NCI-H128 (cell line): Measurements from ENCODE around the gene OR6C76.
"Not testable (repeated sequence)": the region's sequence is repeated elsewhere in the genome, so short reads cannot be mapped to it uniquely, and the experiment has no call there.

Source experiments
- DNase-seq: peaks from one replicate; lab custom pipeline; 2025; ENCODE audit not compliant: unreplicated experiment; lab: John Stamatoyannopoulos, UW

OR6C76 gene

DNA sequence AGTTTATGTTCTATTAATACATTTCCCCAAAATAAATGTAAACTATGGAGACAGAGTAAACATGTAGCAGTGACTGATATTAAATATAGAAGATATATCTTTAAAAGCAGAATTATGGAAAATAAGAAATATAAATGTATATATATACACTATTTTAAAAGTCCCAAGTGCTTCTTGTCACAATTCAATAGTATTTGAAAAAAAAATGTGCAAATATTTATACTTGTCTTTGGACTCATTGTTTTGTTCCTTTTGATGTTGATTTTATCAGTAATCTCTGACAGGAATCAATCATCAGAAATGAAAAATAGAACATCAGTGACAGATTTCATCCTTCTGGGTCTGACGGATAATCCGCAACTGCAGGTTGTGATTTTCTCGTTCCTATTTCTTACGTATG, at the start of gene OR6C76:
Gene OR6C76 (plus strand): TSS at position 301 of the 400 bp plus-strand sequence. CDS start 0 bp downstream, at position 301.
- DNase-seq = no peak

DNA sequence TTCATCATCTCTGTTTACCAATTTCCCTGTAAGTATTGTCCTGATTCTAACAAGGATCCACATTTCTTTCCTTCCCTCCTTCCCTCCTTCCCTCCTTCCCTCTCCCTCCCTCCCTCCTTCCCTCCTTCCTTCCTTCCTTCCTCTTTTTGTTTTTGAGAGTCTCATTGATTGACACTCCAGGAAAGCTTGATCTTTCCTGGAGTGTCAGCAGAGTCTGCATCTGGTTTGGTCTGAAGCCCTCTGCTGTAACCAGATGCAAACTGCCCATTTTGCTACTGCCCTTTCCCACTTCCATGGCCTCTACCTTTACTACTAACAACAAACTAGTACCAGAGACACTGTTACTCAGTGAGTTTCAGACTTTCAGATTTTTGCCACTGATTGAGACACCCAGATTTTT, 40.2 kb upstream of the OR6C76 start:
- DNase-seq = no peak

DNA sequence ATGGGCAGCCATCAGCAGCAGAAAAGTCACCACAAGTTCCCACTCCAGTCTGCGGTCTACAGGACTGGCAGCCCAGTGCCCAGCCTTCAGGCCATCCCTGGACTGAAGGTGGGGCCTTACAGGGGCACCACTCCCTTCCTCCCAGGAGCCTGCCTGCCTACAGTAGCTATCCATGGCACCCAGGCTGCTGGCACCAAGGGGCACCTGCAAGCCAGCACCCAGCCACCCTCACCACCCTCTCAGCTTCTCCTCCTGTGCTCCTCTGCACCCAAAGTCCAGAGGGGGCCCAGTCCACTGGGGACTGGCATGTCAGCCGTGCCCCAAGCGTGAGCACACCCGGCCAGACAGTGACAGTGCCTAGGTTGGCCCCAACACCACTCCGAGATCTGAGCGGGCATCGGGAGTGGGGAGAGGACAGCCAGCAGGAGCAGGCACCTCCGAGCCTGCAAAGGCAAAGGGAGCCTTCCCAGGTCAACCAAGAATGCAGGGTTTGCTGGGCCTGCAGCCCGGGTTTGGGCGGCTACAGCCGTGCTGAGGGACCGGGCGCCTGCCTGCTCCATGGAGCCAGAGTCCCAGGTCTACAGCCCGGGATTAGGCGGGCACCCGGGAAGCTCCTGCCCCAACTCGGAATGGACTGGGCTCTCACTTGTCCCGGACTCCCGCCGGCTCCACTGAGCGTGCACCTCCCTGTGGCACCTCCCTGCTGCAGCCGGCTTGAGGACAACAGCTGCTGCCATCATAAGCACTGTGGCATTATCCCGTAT, 33.8 kb upstream of the OR6C76 start:
- no peak for DNase-seq

DNA sequence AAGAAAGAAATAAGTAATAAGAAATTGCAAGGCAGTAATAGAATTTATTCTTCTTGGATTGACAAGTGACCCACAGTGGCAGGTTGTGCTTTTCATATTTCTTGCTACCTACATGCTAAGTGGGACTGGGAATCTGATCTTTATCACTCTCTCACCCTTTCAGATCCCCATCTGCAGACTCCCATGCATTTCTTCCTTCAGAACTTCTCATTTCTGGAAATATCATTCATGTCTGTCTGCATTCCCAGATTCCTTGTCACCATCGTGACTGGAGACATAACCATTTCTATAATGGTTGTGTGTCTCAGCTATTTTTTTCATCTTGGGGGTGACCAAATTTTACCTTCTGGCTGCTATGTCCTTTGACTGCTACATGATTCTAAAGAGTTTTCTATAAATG, 29.7 kb upstream of the OR6C76 start:
- DNase-seq = no peak

DNA sequence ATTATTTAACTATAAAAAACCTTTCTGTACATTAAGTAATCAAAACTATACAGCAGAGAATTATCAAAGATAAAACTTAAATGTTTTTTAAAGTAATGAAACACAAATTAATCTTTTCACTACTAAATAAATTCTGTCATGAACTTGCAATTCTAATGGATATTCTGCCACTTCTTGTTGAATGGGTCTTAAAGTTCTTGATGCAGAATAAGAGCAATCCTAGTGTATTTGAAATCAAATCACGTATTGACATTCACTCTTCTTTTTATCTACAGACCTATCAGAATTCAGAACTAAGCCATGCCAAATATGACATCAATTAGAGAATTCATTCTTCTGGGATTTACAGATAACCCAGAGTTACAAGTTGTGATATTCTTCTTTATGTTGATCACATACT, 25.8 kb upstream of the OR6C76 start, which contains the start of gene OR6C65:
Gene OR6C65 (plus strand): TSS at position 301 of the 400 bp plus-strand sequence. CDS start 0 bp downstream, at position 301.
- no peak for DNase-seq

DNA sequence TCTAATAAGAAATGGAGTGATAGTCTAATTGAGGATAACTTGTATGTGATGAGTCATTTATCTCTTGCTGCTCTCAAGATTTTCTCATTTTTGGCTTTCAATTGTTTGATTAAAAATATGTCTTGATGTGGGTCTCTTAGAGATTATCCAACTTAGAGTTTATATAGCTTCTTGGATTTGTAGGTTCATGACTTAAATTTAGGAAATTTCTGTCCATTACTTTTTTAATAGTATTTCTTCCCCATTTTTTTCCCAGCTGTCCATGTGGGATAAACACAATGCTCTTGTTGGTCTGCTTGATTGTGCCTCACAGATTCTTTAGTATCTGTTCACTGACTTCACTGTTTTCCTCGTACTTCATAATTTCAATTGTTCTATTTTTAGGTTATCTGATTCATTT, 18.2 kb upstream of the OR6C76 start:
- no peak for DNase-seq

DNA sequence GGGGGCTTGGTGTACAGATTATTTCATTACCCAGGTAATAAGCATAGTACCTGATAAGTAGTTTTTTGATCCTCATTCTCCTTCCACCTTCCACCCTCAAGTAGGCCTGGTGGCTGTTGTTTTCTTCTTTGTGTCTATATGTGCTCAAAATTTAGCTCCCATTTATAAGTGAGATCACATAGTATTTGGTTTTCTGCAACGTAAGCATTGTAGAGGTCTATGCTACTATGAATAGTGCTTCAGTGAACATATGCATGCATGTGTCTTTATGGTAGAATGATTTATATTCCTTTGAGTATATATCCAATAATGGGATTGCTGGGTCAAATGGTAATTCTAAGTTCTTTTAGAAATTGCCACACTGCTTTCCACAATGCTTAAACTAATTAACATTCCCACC, 16.9 kb upstream of the OR6C76 start:
- DNase-seq = not testable (repeated sequence)

DNA sequence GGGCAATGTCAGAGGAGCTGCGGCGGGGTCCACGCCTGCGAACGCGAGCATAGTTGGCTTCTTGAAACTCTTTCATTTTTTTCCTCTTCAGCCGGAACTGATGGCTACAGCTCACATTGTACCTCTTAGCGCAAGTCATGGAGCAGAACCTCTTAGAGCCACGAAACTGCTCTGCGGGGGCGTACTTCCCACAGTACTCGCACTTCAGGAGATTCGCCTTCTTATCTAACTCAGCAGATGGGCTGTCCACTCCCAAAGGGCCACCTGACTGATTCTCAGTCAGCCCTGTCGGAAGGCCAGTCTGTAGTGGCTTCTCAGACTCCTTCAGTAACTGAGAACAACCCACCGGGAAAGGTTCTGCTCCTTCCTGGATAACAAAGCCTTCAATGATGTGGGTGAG, 13.9 kb upstream of the OR6C76 start:
- not testable (repeated sequence) for DNase-seq

DNA sequence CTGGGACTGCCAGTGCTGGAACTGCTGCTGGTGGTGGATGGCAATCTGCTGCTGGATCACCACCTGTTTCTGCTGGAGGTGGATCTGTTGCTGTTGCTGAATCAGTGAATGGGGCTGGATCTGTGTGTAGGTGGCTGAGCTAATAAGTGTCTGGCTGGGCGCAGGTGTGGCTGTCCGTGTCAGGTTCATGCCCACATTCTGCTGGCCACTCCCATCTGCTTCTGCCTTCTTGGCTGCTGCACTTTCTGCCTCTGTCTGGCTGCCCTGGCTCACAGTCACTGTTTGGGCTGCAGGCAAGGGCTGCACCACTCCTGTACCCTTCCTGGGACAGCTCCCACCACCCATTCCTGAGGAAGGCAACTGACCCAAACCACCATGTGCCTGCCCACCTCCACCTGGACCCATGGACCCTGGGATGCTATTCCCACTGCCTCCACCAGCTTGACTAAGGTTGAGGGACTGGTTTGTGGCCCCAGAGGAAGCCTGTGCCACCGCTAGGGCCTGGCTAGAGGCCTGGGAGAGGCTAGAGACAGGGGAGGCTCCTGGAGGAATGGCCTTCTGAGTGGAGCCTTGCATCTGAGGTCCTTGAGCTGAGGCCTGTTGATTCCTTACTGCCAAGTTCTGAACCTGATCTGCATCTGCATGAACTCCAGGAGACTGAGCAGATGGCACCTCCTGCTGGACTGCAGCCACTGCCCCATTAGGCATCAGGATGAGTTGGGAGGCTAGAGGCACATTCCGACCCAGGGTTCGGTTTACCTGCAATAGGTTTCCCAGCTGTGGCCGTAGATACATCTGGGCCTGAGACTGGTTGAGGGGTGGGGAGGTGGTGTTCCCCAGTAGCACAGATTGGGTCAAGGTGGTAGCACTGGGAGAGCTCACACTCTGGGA, 12.3 kb upstream of the OR6C76 start:
- not testable (repeated sequence) for DNase-seq

DNA sequence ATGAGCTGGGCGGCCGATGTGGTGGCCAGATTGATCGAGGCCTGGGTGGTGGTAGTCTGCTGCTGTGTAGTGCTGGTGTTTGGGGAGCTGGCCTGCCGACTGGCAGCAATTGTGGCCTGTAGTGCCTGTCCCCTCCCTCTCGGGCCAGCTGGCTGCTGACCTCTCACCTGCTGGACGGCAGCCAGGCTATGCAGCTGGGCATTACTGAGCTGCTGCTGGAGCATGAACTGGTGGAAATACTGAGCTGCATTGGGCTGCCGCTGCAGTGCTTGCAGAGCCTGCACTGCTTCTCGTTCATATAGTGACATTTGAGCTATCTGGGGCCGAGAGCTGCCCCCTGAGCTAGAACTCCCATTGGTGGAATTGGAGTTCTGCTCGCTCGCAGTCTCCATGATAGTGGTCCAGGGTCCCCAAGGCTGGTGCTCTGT, 11.6 kb upstream of the OR6C76 start:
- not testable (repeated sequence) for DNase-seq

DNA sequence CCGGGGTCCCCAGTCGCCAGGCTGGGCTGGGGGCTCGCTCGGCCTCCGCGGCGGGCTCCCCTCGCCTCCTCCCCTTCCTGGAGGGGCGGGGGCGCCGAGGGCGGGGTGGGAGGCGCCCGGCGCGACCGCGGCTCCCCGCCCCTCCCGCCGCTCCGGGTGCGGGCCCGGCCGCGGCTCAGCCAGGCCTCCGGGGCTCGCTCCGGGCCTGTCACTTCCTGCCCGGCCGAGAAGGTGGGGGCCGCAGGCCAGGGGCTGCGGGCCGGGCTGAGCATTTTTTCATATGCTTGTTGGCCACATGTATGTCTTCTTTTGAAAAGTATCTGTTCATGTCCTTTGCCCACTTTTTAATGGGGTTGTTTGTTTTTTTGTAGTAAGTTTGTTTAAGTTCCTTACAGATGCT, 11.2 kb upstream of the OR6C76 start:
- DNase-seq = not testable (repeated sequence)

DNA sequence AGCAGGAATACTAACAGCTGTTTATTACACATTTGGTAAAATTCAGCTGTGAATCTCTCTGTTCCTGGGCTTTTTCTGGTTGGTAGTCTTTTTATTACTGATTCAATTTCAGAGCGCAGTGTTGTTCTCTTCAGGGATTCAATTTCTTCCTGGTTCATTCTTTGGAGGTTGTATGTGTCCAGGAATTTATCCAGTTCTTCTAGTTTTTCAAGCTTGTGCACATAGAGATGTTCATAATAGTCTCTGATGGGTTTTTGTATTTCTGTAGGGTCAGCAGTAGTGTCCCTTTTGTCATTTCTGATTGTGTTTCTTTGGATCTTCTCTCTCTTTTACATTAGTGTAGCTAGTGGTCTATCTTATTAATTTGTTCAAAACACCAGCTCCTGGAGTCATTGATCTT, 9.1 kb upstream of the OR6C76 start:
- no peak for DNase-seq

DNA sequence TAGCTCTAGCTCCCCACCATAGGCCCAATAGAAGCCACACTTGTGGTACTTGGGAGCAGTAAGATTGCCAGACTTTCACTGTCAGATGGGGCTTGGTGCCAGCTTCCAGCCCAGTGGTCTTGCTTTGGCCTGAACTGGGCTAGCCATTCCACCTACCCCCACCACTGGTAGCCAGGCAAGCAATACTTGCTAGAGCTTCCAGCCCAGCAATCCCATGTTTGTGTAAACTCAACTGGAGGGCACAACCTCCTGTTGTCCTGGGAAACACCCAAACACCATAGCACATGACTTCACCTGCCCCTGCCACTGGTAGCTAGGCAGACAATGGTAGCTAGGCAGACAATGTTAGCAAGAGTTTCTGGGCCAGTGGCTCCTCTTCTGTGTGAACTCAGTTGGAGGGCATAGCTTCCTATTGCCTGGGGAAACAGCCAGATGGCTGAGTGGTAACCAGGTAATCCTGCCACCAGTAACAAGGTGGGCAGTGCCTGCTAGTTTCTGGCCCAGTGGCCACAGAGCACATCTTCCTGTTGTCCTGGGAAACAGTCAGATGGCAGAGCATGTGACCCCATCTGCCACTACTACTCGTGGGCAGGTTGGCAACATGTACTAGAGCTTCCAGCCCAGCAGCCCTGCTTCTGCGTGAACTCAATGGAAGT, 5.6 kb upstream of the OR6C76 start:
- no peak for DNase-seq

DNA sequence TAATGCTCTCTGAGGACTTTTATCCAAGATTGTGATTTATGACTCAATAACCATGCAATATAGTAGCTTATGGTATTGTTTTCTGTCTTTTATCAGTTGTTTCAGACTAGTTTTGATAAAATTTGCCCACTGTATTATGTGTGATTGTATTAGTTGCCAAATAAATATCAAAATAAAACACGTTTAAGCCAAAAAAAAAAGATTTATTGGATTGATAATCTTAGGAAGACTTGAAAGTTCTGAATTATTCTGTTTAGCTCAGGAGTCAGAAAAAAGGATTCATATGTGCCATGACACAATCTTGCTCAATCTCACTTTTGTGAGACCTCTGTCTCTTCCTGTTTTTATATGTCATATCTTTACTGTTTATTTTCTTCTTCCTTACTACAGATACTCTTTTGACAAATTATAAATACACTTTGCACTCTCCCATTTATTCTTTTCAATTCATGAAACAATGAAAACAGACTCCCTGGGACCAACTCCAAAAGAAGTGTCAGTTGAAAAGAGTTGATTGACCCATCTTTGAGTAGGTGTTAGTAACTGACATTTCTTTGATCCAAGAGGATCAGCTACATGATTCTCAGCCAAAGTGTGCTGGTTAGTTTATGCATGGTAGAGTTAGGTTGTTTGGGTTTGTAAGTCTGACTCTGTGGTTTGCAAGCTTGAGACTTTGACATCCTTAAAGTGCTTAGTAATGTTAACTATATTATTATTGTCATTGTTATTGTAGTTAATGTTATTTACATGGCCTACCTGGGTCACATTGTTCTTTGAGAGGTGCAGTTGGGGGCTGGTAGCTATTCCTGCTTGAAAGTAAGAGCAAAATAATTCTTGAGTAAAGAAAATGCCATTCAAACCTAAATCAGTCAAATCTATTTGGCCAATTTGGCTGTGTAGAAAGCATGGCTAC, 2.5 kb downstream of the OR6C76 start:
- DNase-seq = no peak

DNA sequence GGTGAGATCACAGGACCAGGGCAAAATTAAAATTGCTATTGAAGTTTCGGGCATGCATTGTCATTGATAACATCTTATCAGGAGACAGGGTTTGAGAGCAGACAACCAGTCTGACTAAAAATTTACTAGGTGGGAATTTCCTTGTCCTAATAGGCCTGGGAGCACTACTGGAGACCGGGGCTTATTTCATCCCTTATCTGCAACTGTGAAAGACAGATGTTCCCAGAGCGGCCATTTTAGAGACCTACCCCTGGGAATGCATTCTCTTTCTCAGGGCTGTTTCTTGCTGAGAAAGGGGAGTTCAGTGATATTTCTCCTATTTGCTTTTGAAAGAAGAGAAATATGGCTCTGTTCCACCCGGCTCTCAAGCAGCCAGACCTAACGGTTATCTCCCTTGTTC, 15.2 kb downstream of the OR6C76 start:
- not testable (repeated sequence) for DNase-seq

DNA sequence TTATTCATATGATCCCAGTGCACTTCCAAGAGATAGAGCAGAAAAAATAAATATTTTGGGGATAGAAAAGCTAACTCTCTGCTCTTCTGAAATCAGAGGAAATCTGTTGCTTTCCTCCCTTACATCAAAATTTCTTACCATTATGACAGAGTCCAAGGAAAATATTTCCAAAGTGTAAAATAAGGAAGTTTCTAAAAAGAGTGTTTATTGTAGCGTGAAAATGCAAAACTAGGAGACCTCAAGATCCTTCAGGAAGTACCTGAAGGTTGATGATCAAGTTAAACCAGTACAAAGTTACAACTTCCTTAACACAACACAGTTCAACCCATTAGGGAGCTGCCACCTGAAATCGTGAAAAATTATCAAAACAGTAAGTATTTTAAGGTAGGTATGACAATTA, 17.7 kb downstream of the OR6C76 start, which contains the start of gene OR6C2:
Gene OR6C2 (plus strand): TSS at position 301 of the 400 bp plus-strand sequence. CDS start 8,138 bp downstream, outside the sequence.
- DNase-seq = no peak

DNA sequence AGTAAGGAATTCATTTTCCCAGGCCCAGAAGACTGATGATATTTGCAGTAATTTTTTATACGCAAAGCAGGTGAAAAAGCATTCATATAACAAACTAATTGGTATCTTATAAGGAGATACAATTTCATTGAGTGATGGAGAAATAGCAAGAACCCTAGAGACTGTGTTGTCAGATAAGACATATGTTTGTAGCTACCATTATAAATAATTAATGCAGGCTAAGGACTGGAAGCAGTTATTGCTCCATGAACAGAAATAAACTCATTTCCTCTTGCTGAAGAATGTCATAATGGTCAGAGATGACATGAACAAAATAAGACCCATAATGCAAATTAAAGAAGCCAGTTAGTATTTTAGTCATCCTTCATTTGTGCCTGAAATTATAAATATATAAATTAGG, 19.3 kb downstream of the OR6C76 start:
- no peak for DNase-seq

DNA sequence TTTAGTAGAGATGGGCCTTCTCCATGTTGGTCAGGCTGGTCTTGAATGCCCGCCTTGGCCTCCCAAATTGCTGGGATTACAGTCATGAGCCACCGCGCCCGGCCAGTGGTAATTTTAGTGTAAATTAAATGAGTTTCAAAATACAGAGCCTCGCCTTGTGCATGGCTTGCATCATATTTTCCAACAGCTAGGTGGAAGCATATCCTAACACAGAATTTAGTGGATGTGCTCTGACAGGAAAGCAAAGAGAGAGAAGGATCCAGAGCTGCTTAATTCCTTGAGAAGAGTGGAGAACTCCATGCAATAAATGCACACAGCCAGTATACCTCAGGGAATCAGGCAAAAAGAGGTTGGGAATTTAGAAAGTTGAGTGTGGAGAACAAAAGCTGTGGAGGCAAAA, 20.3 kb downstream of the OR6C76 start:
- DNase-seq = no peak

DNA sequence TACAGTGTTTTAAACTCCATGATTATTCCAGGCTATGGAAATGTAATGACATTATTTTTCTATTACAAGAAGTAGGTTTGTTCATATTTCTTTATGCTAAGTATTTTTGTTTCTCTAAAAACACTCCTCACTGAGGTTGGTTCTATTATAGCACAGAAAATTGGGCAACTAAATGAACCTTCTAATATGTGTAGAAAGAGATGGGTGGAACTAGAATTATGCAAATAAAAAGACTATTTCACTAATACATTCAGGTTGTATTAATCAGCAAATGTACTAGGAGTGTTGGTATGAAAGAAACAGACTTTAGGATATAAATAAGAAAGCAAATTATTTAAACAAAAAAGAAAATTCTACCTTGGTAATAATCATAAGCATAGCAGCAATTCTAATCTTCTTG, 22.8 kb downstream of the OR6C76 start:
- no peak for DNase-seq

DNA sequence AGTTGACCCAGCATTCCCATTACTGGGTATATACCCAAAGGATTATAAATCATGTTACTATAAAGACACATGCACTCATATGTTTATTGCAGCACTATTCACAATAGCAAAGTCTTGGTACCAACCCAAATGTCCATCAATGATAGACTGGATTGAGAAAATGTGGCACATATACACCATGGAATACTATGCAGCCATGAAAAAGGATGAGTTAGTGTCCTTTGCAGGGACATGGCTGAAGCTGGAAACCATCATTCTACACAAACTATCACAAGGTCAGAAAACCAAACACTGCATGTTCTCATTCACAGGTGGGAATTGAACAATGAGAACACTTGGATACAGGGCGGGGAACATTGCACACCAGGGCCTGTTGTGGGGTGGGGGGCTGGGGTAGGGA, 38.9 kb downstream of the OR6C76 start:
- DNase-seq = not testable (repeated sequence)
